ENCODE results near the gene CCDC188. TPM values are rescaled to one million over a fixed set of nuclear protein-coding genes. Genes with fewer than 3 reads are reported as not detected.

CCDC188 gene
- polyA plus RNA-seq, 3 donors: 0.98 to 2.1 (median 1.5) TPM

- DNase-seq: no peak
These were observed 1.3 kb downstream of the CCDC188 start for GRCh38 chr22:20149257-20150250.

GRCh38 chr22:20148414-20148813 is 2.4 kb downstream of the CCDC188 start:
- DNase-seq: no peak

GRCh38 chr22:20147237-20147988 is 3.4 kb downstream of the CCDC188 start:
- no peak for DNase-seq

GRCh38 chr22:20146777-20147176 is 4.1 kb downstream of the CCDC188 start:
- DNase-seq: no peak

GRCh38 chr22:20145832-20146223 is 5.0 kb downstream of the CCDC188 start:
- DNase-seq: no peak

- DNase-seq: no peak
These were observed 5.5 kb downstream of the CCDC188 start for GRCh38 chr22:20145206-20145831.

GRCh38 chr22:20143883-20144665 is 6.8 kb downstream of the CCDC188 start:
- no peak for DNase-seq

- no peak for DNase-seq
These were observed 7.9 kb downstream of the CCDC188 start for GRCh38 chr22:20142711-20143621.

GRCh38 chr22:20141186-20142077 is 9.4 kb downstream of the CCDC188 start:
- no peak for DNase-seq

GRCh38 chr22:20140521-20140964 is 10.3 kb downstream of the CCDC188 start:
- DNase-seq: no peak

- no peak for DNase-seq
These were observed 10.8 kb downstream of the CCDC188 start for GRCh38 chr22:20140107-20140445.

- no peak for DNase-seq
These were observed 11.3 kb downstream of the CCDC188 start for GRCh38 chr22:20139391-20140106.

- no peak for DNase-seq
These were observed 12.0 kb downstream of the CCDC188 start for GRCh38 chr22:20138868-20139267.

GRCh38 chr22:20138417-20138738 is 12.5 kb downstream of the CCDC188 start:
- no peak for DNase-seq

GRCh38 chr22:20137671-20138416 is 13.0 kb downstream of the CCDC188 start:
- DNase-seq: no peak

- DNase-seq: no peak
These were observed 13.7 kb downstream of the CCDC188 start for GRCh38 chr22:20137113-20137512.

- no peak for DNase-seq
These were observed 14.3 kb downstream of the CCDC188 start for GRCh38 chr22:20136603-20136873.
